H1 (cell line): Measurements from ENCODE around the gene RTEL1.

Source experiments
- EP300 ChIP-seq, 2 experiments: IDR thresholded peaks; 1 replicate in 1 of 2; 2 replicates in 1 of 2; pipeline ENCODE4 v1.6.1; 2011 to 2012; ENCODE audit warnings: low read depth in 2 of 2, low read length in 2 of 2, mild to moderate bottlenecking in 2 of 2, borderline replicate concordance in 1 of 2, inconsistent platforms in 1 of 2, moderate library complexity in 1 of 2
- EZH2 ChIP-seq: fragments of 200-600 bp; sonication (generic); IDR thresholded peaks from 2 replicates; pipeline ENCODE4 v1.7.1; 2012; ENCODE audit warnings: low read depth, mild to moderate bottlenecking, moderate library complexity, low read length, inconsistent platforms; ENCODE audit not compliant: severe bottlenecking
- JUND ChIP-seq: IDR thresholded peaks from 2 replicates; pipeline ENCODE4 v1.6.1; 2011; ENCODE audit warnings: mild to moderate bottlenecking, improper control_type of control experiment, low read length
- KDM1A ChIP-seq: fragments of 200-600, 300-600 bp; sonication (generic); IDR thresholded peaks from 2 replicates; pipeline ENCODE4 v1.7.1; 2016; ENCODE audit warnings: mild to moderate bottlenecking, low read length, borderline replicate concordance
- POLR2AphosphoS5 ChIP-seq: IDR thresholded peaks from 2 replicates; pipeline ENCODE4 v1.6.1; 2011; ENCODE audit warnings: low read depth, low read length
- SIX5 ChIP-seq: IDR thresholded peaks from 2 replicates; pipeline ENCODE4 v1.6.1; 2011; ENCODE audit warnings: mild to moderate bottlenecking, low read depth, low read length
- TAF1 ChIP-seq: IDR thresholded peaks from 2 replicates; pipeline ENCODE4 v1.6.1; 2011; ENCODE audit warnings: mild to moderate bottlenecking, low read depth, low read length
- TF ChIP-seq, protein P1 (sequence below), 3 experiments: IDR thresholded peaks; 1 replicate in 2 of 3; 2 replicates in 1 of 3; pipeline versions ENCODE4 v1.5.1 to v1.6.1; 2011; ENCODE audit warnings: low read length in 3 of 3, mild to moderate bottlenecking in 3 of 3, inconsistent platforms in 2 of 3, low read depth in 1 of 3, moderate library complexity in 1 of 3; ENCODE audit not compliant: insufficient read depth in 1 of 3; ENCODE audit errors: control extremely low read depth in 1 of 3

DNA sequence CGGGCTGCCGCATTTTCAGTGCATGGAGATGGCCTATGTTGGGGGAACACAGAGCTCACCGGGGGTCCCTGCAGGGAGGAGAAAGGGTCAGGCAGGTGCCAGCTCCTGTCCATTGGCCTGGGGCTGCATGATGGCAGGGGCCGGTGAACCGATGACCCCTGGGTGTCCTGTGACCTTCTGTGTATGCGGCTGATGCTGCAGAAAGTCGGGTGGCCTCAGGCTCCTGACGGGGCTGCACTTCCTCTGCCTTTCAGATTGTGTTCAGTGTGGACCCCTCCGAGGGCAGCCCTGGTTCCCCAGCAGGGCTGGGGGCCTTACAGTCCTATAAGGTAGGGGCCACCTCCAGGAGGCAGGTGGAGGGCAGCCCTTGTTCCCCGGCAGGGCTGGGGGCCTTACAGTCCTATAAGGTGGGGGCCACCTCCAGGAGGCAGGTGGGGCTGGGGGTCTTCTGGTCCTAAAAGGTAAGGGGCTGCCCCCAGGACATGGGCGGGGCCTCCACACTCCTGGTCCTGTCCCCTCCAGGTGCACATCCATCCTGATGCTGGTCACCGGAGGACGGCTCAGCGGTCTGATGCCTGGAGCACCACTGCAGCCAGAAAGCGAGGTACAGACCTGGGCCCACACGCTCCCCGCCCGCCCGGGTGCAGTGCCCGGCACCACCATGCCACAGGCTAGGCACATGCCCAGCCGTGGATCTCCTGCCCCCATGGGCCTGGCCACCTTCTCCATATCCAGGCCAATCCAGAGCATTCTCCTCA, 27.3 kb downstream of the RTEL1 start:
- TF ChIP-seq SIX5 (no peak), EP300 (IDR thresholded peaks at IDR 0.05; ENCODE audit: borderline replicate concordance in 1 of 2, low read depth in 2 of 2, low read length in 2 of 2) (no peak), POLR2AphosphoS5 (no peak), KDM1A (no peak), JUND (no peak), TAF1 (no peak), EZH2 (no peak)
- TF ChIP-seq, protein P1, sequence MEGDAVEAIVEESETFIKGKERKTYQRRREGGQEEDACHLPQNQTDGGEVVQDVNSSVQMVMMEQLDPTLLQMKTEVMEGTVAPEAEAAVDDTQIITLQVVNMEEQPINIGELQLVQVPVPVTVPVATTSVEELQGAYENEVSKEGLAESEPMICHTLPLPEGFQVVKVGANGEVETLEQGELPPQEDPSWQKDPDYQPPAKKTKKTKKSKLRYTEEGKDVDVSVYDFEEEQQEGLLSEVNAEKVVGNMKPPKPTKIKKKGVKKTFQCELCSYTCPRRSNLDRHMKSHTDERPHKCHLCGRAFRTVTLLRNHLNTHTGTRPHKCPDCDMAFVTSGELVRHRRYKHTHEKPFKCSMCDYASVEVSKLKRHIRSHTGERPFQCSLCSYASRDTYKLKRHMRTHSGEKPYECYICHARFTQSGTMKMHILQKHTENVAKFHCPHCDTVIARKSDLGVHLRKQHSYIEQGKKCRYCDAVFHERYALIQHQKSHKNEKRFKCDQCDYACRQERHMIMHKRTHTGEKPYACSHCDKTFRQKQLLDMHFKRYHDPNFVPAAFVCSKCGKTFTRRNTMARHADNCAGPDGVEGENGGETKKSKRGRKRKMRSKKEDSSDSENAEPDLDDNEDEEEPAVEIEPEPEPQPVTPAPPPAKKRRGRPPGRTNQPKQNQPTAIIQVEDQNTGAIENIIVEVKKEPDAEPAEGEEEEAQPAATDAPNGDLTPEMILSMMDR (IDR thresholded peaks at IDR 0.05; ENCODE audit: control extremely low read depth in 1 of 3, insufficient read depth in 1 of 3, low read depth in 1 of 3, low read length in 3 of 3) = no peak
